LNCAP (cell line): Measurements from ENCODE around the gene GRHPR.

Experiments used
- CTCF ChIP-seq: fragments of 450-650 bp; IDR thresholded peaks from 2 replicates; pipeline ENCODE4 v1.5.1; 2017; ENCODE audit warnings: mild to moderate bottlenecking

Gene GRHPR

GRCh38 chr9:37412431-37413151 lies 9.9 kb upstream of the GRHPR start:
- no peak for TF ChIP-seq CTCF

DNA sequence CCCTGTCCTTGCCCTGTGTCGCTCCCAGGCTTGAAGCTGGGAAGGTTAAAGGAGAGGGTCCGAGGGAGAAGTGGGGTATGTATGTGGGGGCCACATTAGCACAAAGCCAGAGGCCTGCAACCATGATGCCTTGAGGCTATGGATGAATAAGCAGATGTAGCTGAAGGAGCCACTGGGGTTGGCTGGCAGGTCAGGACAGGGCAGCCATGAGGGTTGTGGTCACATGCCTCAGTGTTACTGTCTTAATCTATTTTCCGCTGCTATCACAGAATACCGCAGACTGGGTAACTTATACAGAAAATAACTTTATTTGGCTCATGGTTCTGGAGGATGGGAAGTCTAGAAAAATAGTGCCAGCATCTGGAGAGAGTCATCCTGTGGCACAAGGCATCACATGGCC lies 9.2 kb upstream of the GRHPR start:
- no peak for TF ChIP-seq CTCF

DNA sequence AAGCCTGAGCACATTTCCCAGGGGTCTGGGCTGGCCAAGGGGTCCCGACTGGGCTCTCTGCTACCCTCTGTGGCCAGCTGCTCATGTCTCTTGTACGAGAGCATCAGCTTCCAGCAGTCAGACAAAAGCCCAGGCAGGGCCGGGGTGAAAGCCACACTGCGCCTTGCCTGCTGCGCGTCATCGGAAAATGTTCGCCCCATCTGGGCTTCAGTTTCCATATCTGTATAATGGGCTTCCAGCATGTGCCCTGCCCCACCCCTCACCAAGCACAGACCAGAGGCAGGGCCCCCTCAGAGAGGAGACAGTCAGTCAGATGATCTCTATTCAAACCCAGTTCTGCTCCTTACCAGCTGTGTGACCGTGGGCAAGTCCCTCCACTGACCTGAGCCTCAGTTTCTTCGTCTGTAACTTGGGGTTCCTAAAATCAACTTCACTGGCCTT lies 8.0 kb upstream of the GRHPR start:
- TF ChIP-seq CTCF: no peak

GRCh38 chr9:37415011-37415719 lies 7.3 kb upstream of the GRHPR start:
- TF ChIP-seq CTCF: peak; percentile 77

GRCh38 chr9:37417252-37417803 lies 5.2 kb upstream of the GRHPR start:
- no peak for TF ChIP-seq CTCF

DNA sequence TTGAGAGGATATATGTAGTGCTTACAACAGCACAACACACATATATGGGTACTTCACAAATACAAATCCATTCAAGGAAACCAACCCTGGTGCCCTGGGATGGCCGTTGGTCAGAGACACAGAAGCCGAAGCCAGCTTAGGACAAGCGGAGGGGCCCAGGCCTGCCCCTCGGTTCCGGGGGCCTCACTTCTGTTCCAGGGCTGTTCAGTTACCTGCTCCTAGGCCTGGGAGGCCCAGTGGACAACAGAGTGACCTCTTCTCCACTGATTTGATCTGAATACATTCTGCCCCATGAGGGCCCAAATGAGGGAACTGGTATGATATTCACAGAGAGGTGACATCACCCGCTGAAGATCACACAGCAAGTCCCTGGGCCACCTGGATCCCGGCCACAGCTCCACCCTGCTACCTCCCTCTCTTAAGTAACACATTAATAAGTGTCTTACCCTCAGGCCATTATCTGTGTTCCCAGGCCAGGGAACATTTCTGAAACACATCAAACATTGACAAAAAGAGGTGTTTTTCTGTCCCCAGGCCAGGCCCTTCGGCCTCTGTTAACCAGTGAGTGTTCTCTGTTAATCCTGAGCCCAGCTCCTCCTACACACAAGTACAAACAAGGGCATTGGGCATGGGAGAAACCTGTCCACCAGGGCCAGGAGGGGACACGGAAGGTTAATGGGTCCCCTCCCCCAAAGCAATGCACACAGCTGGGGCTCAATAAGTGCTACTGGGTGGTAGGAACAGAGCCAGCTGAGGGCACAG lies 4.5 kb upstream of the GRHPR start:
- TF ChIP-seq CTCF: no peak

GRCh38 chr9:37419204-37419603 lies 3.3 kb upstream of the GRHPR start:
- TF ChIP-seq CTCF: no peak
